MV-4-11 (cell line): Measurements from ENCODE around the gene ADAMTS17.

Experiments
- DNase-seq: peaks from one replicate; lab custom pipeline; 2025; lab: John Stamatoyannopoulos, UW

ADAMTS17 gene

DNA sequence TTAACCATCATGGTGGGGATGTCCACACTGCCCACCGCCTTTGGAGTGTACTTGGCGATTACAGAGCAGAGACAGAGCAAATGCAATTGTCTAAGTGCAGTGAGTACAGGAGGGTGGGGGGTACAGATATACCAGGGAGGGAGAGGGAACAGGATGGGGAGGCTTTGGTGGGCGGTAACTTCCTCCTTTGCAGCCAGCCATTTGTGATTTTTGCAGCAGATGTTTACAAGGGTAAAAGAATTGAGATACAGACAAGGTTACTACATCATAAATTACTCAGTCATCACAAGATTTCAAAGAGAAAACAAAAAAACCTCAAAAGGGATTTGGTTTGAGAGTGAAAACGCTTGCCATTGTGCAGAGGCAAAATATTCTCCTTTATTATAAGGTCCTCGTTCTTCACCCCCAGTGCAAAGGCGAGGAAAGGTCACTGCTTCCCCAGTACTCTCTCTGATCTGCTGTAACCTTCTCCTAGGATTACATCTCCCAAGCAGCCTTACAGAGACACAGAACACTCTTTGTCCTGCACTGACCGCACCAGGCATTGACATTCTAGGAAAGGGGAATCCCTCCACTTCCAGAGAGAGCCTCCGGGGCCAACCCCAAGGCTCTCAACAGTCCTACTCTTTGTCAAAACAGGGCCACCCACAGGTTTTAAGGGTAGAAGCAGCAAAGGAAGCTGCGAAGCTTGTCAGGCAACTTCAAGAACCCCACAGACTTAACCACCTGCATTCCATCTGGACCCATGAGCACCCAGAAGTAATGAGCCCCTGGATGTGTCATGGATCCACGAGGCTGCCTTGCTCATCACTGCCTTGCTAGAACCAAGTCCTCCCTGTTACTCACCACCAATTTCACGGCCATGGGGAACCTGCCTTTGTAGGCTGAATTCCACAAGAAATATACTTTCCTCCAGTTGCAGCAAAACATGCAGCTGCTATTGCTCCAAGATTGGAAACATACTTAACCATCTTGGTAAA is 117.3 kb downstream of the ADAMTS17 start:
- DNase-seq = peak; percentile 48

DNA sequence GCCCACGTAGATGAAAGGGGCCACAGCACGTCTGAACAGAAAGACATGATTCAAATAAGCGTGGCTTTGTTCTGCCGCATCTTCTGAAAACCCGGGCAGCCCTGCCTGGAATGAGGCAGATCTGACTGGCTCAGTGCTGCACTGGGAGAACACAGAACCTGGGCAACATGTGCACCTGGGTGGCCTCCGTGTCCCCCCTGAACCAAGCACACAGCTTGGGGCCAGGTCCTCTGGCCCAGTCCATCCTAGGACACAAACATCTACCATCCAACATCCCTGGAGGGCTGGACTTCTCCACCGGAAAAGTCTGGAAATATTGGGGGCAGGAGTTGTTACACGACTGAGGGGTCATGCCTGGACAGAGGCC is 119.4 kb downstream of the ADAMTS17 start:
- no peak for DNase-seq

DNA sequence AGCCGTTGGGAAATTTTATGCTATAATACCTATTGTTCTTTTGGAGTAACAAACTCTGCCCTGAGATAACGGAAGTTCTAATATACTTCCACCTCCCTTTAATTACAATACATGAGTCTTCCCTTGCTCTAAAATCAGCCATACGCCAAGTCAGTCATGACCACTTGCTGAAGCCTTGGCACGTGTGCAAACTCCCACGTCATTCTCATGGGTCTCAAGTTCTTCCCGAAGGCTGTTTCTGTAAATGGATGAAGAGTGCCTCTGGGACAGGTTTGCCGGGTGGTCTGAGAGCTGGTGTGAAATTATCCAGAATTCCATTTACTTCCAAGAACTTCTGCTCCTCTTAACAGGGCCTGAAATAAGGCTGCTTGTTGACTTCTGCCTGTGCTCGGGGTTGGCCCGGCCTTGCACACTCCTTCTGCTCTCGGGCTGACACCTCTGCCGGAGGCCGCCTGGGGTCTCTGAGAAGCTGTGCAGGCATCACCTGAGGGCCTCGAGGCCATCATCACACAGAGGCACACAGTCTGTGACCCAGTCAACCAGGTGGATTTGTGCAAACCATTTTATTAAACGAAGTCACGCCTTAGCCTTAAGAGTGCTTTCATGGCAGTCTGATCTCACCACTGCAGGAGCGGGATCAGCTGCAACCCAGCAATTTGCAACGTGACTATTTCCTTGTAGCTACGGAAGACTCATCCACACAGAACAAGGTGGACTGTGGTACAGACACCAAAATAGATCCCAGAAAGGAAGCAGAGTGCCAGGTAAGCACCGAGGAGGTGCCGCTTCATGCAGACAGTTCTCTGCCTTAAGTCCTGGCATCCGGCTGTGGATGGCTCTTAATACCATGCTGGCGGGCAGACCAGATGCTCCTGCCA is 120.1 kb downstream of the ADAMTS17 start:
- no peak for DNase-seq

DNA sequence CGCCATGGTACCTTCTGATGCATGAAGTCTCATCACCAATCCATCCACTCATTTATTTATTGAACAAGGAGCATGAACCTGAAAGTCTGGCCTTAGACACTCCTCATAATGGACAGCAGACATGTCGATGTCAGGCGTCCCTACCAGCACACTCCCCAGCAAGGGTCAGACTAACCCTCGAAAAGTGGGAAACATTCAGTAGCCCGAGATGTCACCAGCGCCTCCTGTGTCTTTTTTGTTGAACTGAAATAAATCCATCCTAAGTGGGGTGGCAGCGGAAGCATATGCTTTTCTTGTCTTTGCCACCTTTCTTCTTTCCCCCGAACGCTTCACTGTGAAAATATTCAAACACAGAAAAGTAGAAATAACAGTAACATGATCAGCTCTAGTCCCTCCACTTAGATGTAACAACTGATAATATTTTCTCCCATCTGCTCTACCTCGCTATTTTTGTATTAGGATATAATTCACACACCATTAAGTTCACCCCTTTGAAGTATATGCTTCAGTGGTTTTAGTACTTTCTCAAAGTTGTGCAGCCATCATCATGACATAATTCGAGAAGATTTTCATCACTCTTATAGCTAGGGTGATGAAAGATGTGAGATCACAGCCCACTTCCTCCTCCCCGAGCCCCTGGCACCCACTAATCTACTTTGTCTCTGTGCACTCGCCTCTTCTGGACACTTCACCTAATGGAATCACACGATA is 121.6 kb downstream of the ADAMTS17 start:
- DNase-seq = peak; percentile 14

DNA sequence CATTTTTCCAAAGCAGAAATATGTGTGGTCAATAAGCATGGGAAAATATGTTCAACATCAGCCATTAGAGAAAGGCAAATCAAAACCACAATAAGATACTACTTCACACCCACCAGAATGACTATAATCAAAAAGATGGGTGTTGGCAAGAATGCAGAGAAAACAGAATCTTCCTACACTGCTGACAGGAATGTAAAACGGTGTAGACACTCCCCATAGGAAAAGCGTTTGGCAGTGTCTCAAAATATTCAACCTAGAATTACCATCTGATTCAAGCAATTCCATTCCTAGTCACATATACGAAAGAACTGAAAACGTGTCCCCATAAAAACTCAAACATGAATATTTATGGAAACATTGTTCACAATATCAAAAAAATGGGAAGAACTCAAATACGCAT is 123.3 kb downstream of the ADAMTS17 start:
- DNase-seq = no peak

DNA sequence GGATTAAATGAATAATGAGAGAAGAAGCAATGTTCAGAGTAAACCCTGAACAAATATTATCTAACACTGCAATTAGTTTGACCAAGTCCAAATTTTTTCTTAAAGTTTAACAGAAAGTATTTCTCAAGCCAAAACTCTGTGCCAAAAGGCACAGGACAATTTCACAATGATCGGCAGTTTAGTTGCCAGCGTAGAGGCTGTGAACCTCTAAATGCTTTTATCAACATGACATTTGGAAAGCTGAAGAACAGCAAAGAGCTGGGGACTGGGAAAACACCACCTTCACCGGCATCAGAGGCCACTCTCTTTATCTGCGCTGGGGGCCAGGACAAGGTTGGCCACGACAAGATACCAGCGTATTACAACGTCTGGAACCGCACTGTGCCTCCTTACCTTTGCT is 125.6 kb downstream of the ADAMTS17 start:
- DNase-seq = no peak

DNA sequence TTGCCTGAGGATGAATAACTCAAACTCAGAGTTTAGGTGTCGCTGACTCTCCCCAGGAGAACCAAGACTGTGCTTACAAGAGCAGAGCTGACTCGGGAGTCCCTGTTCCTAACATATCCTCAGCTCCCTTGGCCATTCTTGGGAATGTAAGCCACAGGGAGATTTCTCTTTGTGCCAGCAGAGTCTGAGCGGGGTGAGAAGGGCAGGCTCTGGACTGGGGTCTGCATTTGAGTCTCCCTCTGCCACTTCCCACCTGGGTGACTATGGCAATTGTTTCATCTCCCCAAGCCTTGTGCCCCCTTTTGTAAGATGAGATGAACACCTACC is 126.0 kb downstream of the ADAMTS17 start:
- no peak for DNase-seq

DNA sequence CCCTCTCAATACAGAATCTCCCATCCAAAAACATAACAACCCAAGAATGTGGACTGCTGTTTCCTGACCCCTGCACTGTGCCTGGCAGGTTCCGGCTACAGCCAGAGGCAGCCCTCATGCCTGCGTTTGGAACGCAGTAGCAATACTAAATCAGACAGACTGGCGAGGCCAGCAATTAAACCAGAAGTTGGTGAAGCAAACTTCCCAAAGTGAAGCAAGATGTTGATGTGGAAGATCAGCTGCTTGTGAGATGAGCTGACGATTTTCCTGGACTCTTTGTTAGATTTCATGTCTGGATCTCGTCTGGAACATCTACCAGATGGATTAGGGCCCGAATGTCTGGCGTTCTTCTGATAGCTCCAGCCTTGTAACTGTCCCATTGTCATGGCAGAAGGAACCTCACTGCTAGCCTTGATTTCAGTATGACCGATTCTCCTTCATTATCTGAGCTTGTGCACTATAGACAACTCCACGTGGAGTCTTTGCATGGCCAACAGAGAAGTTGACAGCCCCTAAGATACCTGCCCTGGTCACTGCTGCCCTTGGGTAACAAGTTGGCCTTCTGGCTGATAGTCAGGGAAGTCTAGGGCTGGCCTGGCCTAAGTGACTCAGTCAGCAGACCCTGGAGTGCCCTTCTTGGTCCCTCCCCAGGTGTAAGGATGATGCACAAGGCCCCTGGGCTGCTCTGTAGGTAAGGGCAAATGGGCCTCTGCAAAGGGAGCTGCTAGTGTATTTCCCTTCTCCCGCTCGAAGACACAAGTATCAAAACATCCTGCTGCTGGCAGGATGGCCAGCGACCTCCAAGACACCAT is 126.5 kb downstream of the ADAMTS17 start:
- no peak for DNase-seq

DNA sequence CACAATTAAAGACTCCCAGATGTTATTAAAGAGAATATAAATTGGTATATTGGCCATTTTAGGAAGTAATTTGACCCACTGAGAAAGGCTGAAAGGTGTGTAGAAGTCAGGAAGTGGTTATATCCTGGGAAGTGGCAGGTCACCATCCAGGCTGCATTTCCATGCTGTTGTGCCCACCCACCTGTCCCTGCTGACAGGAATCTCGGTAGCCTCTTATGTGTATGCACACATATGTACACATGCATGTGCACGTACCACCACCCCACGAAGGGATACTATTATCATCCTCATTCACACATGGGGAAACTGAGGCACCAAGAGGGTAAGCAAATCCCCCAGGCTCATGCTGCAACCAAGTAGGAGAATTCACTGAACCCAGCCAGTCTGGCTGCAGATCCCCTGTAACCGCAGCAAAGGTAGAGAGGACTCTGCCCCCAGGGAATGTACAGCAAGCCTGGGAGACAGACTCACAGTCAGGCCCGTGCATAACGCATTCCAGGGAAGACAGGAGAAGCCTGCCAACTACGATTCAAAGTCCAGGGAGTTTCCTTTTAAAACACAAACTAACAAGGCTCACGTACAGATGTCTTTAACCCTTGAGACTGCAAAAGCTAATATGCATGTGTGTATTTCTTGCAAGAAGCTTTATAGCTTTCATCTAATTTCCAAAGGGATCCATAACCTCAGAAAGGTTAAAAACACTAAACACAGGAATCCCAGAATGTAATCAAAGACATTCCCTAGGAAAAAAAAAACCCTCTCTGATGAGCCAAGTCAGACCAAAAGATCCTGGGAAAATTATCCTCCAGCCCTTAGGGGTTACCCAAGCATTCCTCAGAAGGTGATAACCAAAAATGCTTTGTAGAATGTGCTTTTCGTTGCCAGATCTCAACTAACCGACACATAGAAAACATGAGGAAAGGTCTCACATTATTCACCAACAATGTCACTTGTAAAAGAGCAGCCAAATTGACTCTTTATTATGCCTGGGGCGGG is 129.6 kb downstream of the ADAMTS17 start:
- no peak for DNase-seq

DNA sequence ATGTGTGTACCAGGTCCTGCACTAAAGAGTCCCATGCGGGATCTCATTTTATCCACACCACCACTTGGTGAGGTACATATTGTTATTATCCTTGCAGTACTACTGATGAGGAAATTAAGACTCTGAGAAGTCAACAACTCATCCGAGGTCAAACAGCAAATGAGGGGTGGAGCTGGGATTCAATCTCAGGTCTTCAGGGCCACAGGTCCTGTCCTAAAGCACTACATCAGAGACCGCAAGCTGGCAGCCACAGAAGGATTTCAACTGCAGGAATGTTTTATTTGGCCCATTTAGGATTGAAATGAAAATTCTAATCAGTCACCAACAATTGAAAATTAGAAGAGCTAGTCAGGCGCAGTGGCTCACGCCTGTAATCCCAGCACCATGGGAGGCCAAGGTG is 131.4 kb downstream of the ADAMTS17 start:
- DNase-seq = no peak

DNA sequence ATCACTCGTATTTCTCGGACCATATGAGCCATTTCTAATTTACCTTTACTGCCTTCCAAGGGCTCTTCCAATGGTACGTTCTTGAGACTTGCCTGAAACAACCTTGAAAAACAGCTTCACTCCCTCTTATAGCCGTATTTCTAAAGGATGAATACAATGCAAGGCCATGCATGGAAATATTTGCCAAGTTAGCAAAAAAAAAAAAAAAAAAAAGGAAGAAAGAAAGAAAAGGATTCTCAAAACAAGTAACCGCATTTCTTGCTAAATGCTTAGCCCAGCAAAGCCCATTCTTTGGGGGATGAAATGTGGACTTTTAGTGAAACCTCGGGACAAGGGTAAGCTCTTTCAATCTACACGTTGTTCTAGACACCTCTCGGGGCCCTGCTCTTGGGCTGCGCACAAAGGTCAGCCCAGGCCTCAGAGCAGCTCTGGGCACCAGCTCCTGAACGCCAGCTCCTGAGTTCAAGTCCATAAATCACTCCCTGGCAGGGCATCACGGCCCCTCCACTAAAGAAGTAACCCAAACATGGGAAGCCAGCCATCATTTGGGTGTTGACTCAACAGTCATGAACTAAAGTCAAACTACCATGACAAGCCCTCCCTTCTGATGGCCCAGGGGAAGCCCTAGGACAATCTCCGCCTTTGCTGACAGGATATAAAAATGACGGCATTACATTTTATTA is 132.7 kb downstream of the ADAMTS17 start:
- no peak for DNase-seq

DNA sequence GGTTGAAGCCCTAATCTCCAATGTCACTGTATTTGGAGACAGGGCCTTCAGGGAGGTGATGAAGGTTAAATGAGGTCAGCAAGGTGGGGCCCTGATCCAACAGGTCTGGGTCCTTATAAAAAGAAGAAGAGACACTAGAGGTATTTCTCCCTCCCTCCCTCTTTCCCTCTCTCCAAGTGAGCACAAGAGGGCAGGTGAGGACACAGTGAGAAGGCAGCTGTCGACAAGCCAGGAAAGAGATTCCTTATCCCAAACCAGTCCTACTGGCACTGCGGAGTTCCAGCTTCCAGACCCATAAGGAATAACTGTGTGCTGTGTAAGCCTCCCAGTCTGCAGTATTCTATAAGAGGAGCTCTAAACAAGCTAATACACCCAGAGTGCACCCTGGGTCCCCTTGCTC is 134.7 kb downstream of the ADAMTS17 start:
- DNase-seq = no peak

DNA sequence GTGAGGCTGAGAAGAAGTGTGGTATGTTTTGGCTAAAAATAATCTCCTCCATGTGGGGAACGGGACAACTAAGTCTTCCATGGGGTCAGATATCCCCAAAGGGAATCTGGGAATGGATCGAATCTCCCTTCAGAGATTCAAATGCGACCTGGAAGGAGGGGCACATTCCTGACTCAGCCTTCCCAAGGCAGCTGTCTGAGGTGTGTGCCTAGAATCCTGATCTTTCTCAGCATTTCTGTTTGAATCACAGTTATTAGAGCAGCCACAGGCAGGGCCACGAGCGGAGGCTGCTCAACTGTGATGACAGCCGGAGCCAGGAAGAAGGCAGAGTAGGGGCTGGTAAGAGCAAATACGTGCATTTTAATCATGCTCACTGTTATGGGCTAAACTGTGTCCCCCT is 135.1 kb downstream of the ADAMTS17 start:
- no peak for DNase-seq

DNA sequence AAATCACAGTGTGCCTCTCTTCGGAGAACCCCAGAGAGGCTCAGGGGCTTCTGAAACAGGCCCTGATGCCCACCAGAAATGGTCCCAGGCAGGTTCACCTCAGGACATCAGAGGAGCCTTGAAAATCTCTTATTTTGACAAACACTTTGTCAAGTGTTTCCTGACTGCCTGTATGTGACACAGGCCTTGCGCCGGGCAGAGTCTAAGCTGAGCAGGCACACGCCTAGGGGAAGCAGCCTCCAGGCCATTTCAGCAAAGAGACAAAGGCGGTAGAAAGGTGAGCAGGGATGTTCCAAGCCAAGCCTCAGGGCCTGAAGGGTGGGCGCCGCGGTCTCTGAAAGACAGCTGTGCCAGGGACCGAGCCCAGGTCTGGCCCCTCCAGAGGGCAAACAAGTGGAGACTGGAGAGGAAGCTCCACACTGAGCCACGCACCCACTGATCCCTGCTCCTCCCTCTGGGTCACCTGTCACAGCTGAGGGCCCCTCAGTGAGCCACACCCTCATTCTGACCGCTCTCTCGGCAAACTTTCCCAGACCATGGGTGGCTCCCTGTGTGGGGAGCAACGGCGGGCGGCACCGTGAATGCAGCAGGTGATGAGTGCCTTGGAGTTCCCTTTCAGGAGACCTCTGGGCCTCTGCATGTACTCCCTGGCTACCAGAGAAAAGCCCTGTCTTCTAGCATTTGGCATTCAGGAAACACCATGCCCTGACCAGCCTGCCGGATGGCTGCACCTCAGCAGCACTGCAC is 136.1 kb downstream of the ADAMTS17 start:
- DNase-seq = no peak

DNA sequence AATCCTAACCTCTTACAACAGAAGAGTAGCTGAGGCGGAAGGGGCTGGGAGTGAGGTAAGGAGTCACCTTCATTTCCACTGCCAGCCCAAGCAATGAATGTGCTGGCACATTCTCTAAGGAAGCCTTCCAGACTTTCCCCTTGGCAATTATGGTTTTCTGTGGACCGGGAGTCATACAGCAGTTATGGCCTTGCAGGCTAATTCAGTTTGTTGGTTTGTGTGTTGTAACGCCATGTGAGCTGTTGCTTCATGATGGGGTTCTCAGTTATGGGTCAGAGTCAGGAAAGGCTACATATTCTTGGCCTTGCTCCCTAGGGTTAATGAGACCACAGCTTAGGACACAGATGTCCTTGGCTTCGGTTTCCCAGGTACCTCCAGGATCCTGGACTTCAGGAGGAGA is 137.0 kb downstream of the ADAMTS17 start:
- DNase-seq = peak; percentile 24

DNA sequence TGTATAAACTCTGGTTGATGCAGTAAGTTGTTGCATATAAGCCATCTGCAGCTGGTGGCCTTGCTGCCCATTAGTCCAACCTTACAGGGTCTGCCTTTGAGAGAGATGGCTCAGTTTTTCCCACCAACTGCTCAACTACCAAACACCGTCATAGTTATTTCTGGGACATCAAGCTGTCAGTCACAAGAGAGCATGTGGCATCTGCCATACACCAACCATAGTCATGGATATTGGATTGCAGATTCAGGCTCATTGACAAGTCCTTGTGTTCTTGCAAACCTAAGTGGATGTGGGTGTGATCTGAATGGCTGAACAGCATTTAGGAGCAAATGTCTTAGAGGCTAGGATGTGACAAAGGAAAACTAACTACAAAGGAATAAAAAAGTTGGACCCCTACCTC is 137.6 kb downstream of the ADAMTS17 start:
- DNase-seq = no peak

DNA sequence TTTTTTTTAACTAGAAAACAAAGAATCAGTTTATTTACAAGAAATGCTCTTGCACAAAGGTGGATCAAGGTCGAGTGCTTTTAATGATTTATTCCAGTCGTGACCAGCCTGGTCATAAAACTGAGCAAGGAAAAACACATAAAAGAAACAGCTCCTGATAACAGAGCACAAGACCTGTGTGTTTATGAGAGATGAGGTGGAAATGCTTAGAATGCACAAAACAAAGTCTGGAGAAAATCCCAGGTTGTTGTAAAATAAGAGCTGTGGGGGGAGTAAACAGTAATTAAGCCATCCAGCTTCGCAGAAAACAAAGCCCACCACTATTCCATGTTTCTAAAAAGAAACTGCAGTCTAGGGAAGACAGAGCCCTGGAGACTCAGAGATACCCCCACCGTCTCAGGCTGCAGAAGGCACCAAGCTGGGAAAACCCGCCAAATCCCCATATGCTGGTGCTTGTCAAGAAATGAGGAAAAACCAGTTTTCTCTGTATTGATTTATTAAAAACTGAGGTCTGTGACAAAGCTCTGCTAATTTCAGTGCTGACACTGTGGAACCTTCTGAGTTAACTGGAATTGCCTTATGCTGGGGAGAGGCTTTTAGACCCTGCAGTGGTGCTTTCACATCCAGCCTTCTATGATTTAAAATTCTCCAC is 139.3 kb downstream of the ADAMTS17 start:
- DNase-seq = no peak
